T-helper 1 cell treated with Interleukin-12 subunit alpha and Interleukin-12 subunit beta and Interleukin-4 antibody, amounts not matched to agents 30 μg/mL and 1 μg/mL, for 36 hours (primary cell): ENCODE data around the gene TLK2.

ENCODE experiments used
- H3K27ac Mint-ChIP-seq: one replicate; pipeline ENCODE4 v1.8.0; 2021; ENCODE audit warnings: mild to moderate bottlenecking, mixed read lengths
- H3K27me3 Mint-ChIP-seq: one replicate; pipeline ENCODE4 v1.8.0; 2021; ENCODE audit warnings: low read depth, mixed read lengths
- H3K36me3 Mint-ChIP-seq: one replicate; pipeline ENCODE4 v1.8.0; 2021; ENCODE audit warnings: low read depth, mixed read lengths
- H3K4me1 Mint-ChIP-seq: one replicate; pipeline ENCODE4 v1.8.0; 2021; ENCODE audit warnings: low read depth, mixed read lengths
- H3K4me3 Mint-ChIP-seq: one replicate; pipeline ENCODE4 v1.8.0; 2021; ENCODE audit warnings: mild to moderate bottlenecking, moderate library complexity, mixed read lengths
- H3K9me3 Mint-ChIP-seq: one replicate; pipeline ENCODE4 v1.8.0; 2021; ENCODE audit warnings: mixed read lengths

TLK2 gene

DNA sequence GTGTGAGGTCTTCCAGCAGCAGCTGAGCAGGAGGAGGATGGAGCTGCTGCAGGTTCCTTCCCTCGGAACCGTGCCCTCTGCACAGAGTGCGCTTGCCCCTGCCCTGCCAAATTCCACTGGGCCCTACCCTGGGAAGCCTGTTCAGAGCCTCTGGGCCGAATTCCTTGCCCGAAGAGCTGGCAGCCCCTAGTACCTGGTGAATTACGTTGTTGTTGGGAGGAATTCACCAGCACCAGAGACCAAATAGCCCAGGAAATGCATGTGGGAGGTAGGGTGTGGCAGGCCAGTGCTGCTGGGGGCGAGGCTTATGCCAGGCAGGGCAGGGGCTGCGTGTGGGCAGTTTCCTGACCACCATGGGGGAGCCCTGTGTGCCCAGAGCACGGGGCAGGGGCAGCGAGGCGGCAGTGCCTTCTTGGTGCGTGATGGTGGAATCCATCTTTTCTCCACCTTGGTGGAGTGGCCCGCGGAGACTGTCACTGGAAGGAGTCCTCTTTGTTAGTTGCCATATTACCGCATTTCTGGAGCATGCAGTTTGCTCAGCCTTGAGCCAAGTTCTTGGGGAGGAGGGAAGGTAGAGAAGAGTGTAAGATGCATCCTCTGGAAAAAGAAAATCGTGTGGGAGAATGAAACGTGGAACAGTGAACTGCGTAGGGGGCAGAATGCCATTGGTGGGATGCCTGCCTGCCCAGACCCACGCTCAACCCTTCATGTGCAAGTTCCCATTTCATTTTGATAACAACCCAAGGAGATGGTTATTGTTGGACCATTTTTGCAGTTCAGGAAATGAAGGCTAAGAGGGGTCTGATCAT is 151.1 kb downstream of the TLK2 start:
- Mint-ChIP-seq H3K27me3 (peaks cover 48% of the 10 kb centered on the region), H3K9me3 (no peaks in the 10 kb centered on the region), H3K4me1 (peaks cover 3% of the 10 kb centered on the region), H3K4me3 (no peak overlapping the region), H3K27ac (no peak overlapping the region), H3K36me3 (no peaks in the 10 kb centered on the region)

DNA sequence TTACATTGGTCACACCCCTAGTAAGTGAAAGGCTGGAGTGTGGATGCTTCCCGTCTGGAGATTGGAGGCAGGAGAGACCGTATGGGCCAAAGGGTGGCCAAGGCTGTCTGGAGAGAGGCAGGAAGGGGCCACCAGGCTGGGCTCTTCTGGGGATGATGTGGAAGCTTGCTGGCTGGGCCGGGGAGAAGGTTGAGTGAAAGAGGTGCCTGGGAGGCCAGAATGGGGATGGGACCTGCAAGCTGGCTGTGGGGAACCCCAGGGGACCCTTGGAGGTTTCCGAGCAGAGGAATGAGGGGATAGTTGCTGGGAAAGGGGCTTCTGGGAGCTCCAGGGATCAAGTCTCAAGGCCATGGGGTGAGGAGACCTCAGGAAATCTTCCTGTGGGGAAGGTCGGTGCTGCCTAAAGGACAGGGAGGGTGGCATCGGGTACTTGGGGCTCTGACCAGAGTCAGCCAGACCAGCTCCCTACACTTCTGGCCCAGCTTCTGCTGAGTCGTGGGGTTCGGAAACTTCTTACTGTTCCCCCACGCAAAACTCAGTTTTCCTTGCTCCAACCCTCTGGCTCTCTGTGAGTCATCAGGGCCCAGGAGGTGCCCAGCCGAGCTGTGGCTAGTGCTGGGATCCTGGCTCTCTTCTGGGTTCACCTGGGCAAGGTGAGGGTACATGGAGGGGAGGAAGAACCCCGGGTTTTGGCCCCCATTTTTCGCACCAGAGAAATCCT is 151.9 kb downstream of the TLK2 start:
- no peaks in the 10 kb centered on the region for H3K9me3 Mint-ChIP-seq
- no peak overlapping the region for H3K4me3 Mint-ChIP-seq
- no peaks in the 10 kb centered on the region for H3K36me3 Mint-ChIP-seq
- H3K27ac Mint-ChIP-seq, result no peak overlapping the region
- peaks cover 3% of the 10 kb centered on the region for H3K4me1 Mint-ChIP-seq
- H3K27me3 Mint-ChIP-seq, result peaks cover 48% of the 10 kb centered on the region

DNA sequence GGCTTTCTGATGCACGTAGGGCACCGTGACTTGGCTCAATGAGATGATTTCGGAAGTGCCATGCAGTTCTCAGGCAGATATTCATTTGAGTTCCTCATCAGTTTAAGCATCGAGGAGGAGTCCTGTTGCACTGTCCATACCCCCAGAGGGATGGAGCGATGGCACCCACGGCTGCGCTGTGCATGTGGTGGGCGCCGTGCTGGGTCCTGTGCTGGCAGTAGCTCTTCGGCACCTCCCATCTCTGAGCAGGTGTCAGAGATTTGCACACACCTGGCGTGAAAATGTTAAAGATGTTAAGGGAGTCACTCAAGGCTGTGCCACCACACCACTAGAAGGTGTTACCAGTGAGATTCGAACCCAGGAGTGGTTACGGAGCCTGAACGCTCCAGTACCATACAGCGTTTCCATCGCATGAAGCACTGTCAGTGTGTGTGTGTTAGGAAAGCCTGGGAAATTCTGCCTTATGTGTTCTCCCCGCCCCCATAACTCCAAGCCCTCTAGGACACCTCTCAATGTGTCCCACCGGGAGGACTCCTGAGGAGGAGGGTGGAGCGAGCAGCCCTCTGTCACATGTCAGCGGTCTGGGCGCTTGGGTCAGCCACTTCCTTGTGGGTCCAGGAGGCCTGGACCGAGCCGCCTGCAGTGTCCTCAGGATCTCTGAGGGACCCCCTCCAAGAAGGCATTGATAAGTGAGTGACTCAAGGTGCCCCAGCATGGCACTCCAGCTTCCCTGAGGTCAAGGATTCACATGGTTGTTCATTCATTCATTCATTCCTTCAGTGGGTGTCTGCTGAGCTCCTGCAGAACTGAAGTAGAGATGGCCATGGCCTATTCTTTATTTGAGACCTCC is 152.7 kb downstream of the TLK2 start:
- no peaks in the 10 kb centered on the region for H3K9me3 Mint-ChIP-seq
- peaks cover 3% of the 10 kb centered on the region for H3K4me1 Mint-ChIP-seq
- H3K27ac Mint-ChIP-seq, result no peak overlapping the region
- H3K4me3 Mint-ChIP-seq, result no peak overlapping the region
- H3K36me3 Mint-ChIP-seq, result no peaks in the 10 kb centered on the region
- H3K27me3 Mint-ChIP-seq, result peaks cover 43% of the 10 kb centered on the region

DNA sequence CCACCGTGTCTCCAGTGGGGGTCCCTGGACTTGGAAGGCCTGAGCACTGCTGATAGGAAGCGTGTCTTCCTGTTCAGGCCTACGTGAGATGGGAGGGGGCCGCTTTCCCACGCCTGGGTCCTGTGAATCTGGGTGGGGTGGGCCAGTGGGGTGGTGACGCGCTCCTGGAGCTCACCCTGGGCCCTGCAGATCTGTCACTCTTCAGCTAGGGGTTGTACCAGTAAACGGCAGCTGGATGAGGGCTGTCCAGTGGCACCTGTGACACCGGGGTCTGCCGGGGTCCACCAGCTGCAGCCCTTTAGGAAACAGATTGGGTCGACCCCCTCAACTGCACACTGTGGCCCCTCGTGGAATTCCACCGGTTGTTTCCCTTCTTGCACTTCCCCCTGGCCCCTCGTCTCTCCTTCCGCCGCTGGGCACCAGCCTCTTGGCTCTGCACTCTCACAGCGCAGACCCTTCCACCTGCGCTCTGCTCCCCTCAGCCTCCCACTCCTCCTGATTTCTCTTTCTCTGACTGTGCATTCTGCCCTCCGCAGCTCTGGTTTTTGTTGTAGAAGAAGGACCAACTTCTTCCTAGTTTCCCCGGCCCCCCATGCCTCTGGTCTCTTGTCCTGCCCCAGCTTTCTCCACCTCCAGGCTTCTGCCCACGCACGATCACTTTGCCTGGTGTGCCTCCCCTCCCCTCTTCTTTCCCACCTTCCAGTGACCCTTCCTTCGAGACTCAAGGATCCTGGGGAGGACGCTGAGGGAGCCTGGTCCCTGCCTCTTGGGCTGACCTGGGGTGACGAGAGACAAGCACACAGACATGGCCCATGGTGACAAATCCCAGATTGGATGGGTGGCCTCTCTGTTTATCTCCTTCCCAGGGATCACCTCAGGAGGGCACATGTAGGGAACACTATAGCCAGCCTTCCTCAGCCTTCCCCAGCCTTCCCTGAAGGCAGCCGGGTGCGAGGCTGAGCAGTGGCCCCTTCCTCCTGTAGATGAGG is 153.6 kb downstream of the TLK2 start:
- Mint-ChIP-seq H3K27me3 (peaks cover 37% of the 10 kb centered on the region), H3K36me3 (no peaks in the 10 kb centered on the region), H3K4me3 (no peak overlapping the region), H3K4me1 (peaks cover 3% of the 10 kb centered on the region), H3K9me3 (no peaks in the 10 kb centered on the region), H3K27ac (no peak overlapping the region)

DNA sequence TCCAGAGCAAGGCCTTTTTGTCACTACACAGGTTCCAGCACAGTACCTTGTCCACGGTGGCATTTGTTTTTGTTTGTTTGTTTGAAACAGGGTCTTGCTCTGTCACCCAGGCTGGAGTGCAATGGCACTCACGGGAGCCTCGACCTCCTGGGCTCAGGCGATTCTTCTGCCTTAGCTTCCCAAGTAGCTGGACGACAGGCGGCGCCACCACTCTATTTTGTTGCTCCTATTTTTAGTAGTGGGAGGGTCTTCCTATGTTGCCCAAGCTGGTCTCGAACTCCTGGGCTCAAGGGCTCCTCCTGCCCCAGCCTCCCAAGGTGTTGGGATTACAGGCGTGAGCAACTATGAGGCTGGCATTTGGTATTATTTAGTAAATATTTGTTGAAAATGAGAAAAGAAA is 159.2 kb downstream of the TLK2 start:
- H3K27ac Mint-ChIP-seq, result no peak overlapping the region
- no peaks in the 10 kb centered on the region for H3K9me3 Mint-ChIP-seq

DNA sequence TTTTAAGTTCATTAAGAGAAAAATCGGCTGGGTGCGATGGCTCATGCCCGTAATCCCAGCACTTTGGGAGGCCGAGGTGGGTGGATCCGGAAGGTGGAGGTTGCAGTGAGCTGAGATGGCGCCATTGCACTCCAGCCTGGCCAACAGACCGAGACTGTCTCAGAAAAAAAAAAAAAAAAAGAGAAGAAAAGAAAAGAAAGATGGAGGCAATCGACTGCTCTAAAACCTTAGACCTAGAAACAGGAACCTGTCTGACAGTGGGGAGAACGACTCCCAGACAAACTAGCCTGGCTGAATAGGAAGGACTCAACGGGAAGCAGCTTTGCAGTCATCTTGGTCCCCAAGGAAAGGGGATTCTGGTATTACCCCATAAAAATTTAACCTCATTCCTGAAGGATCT is 162.5 kb downstream of the TLK2 start:
- H3K27ac Mint-ChIP-seq, result no peak overlapping the region
- H3K4me1 Mint-ChIP-seq, result peaks cover 4% of the 10 kb centered on the region
- no peaks in the 10 kb centered on the region for H3K9me3 Mint-ChIP-seq
- no peaks in the 10 kb centered on the region for H3K36me3 Mint-ChIP-seq
- H3K27me3 Mint-ChIP-seq, result peaks cover 38% of the 10 kb centered on the region
- H3K4me3 Mint-ChIP-seq, result no peak overlapping the region

More for the DNA sequence above, 159.2 kb downstream of the TLK2 start:
- Mint-ChIP-seq H3K4me1 (no peaks in the 10 kb centered on the region), H3K27me3 (peaks cover 22% of the 10 kb centered on the region), H3K4me3 (no peak overlapping the region), H3K36me3 (no peaks in the 10 kb centered on the region)

DNA sequence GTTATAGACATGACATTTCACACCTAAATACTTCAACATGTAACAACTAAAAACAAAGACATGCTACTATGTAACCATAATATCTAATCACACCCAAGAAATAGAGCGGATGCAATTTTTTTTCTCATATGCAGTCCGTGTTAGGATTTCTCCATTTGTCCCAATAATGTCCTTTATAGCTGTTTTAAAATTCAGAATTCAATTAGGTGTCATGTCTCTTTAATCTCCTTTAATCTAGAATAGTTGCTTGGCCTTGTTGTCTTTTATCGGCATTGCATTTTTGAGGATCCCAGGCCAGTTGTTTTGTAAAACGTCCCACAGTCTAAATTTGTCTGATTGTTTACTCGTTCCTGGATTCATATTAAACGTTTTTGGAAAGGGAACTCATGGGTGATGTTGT is 163.3 kb downstream of the TLK2 start:
- Mint-ChIP-seq H3K4me3 (no peak overlapping the region), H3K4me1 (peaks cover 4% of the 10 kb centered on the region), H3K9me3 (no peaks in the 10 kb centered on the region), H3K36me3 (no peaks in the 10 kb centered on the region), H3K27ac (no peak overlapping the region), H3K27me3 (peaks cover 45% of the 10 kb centered on the region)

DNA sequence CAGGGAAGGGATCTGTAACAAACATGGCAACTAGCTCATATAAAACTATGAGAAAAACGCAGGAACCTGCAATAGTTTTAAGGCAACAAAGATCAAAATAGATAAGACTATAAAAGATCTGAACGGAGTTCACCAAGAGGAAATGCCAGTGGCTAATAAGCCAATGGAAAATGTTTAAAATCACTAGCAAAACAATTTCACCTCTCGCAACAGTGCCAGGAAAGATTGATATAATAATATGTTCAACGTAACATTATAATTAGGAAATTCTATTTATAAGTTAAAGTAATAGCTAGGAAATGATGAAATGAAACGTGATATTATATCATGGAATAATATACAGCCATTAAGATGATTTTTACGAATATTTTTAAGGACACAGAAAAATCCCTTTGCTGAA is 164.9 kb downstream of the TLK2 start:
- no peaks in the 10 kb centered on the region for H3K36me3 Mint-ChIP-seq
- H3K4me3 Mint-ChIP-seq, result no peak overlapping the region
- H3K9me3 Mint-ChIP-seq, result no peaks in the 10 kb centered on the region
- peaks cover 4% of the 10 kb centered on the region for H3K4me1 Mint-ChIP-seq
- H3K27ac Mint-ChIP-seq, result no peak overlapping the region
- peaks cover 51% of the 10 kb centered on the region for H3K27me3 Mint-ChIP-seq

DNA sequence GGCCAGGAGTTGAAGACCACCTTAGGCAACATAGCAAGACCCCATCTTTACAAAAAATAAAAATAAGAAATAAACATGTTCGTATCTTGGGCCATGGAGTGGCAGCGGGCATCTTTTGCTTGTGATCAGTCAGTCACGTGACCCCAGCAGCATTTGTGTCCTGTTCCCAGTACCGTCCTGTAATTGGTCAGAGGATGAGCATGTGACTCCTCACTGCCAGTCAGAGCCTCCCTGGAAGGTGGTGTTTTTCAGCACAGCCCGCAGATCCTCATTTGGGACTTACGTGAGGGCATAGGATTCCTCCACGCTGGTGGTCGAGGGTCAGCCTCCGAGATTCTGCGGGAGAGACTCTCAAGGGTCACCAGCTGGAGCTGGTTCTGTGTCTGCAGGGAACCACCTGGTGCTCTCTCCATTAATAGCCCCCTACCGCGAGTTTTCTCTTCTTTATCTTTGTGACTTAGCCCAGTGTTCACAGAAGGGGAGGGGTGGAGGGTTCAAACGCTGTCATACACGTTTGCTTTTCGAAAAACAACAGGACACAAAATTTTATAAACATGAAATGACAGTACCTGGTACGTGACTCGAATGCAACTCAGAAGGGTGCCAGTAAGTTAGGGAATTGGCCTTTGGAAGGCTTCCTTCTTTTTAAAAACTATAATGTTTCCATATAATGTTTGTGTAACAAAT is 166.0 kb downstream of the TLK2 start:
- Mint-ChIP-seq H3K4me3 (no peak overlapping the region), H3K36me3 (no peaks in the 10 kb centered on the region), H3K9me3 (no peaks in the 10 kb centered on the region), H3K27ac (no peak overlapping the region), H3K27me3 (peaks cover 62% of the 10 kb centered on the region), H3K4me1 (peaks cover 4% of the 10 kb centered on the region)

DNA sequence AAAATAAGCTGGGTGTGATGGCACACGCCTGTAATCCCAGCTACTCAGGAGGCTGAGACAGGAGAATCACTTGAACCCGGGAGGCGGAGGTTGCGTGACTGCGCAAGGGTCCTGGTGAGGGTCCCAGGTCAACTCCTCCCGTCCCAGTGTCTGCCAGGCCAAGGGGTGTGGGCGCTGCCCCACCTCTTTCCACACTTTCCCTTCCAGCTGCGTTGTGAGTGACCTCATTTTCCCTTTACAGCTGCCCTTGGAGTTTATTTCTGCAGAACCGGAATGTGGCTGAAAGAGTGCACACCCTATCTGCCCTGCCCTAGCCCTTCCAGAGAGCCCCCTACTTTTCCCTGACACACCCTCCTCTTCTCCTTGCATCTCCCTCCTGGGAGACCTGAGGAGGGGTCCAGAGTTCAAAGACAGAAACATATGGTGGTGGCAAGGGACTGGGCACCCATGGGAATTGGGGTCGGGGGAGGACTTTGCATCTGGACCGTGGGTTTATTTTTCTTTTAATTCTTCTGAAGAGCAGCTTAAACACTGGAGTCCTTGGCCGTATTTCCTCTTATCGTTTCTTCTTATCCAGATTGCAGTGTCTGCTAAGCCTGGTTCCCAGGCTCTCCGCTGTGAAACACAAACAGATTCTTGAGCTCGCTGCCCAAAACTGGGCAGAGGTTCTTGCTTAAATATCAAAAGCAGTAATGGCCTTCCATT is 169.8 kb downstream of the TLK2 start:
- Mint-ChIP-seq H3K9me3 (no peaks in the 10 kb centered on the region), H3K36me3 (no peaks in the 10 kb centered on the region), H3K27ac (no peak overlapping the region), H3K4me3 (no peak overlapping the region), H3K27me3 (peaks cover 66% of the 10 kb centered on the region), H3K4me1 (peaks cover 15% of the 10 kb centered on the region)

DNA sequence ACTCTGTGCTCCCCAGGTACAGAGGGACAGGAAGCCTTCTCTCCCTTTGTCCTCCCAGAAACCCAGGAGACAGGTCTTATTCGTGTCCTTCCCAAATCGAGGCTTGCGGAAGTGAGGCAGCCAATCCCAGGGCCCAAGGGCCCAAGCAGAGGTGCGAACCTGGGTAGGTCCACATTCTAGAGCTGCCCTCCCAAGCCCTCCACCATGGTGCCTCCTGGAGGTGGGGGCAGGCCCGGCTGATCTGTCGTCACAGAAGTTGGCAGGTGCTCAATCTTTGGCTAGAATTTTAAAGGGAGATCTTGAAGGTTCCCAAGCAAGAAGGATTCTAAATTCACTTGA is 170.3 kb downstream of the TLK2 start:
- no peak overlapping the region for H3K27ac Mint-ChIP-seq
- H3K27me3 Mint-ChIP-seq, result peaks cover 67% of the 10 kb centered on the region
- no peaks in the 10 kb centered on the region for H3K9me3 Mint-ChIP-seq
- no peak overlapping the region for H3K4me3 Mint-ChIP-seq
- H3K36me3 Mint-ChIP-seq, result no peaks in the 10 kb centered on the region
- H3K4me1 Mint-ChIP-seq, result peaks cover 17% of the 10 kb centered on the region

DNA sequence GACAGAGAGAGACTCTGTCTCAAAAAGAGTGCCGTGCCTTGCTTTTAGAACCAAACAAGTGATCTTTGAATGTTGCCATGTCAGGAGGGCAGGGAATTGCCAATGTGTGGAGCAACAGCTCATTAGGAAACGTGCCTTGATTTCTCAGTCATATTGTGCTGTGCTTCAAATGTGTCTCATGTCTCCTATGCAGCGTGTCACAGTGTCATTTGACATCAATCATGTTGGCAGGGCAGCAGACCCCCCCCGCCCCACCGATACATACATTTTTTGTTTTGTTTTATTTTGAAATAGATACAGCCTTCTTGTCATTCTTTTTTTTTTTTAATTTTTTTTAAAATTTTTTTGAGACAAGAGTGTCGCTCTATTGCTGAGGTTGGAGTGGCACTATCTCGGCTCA is 170.9 kb downstream of the TLK2 start:
- peaks cover 68% of the 10 kb centered on the region for H3K27me3 Mint-ChIP-seq
- no peak overlapping the region for H3K27ac Mint-ChIP-seq
- H3K4me3 Mint-ChIP-seq, result no peak overlapping the region
- no peaks in the 10 kb centered on the region for H3K36me3 Mint-ChIP-seq
- H3K4me1 Mint-ChIP-seq, result peaks cover 21% of the 10 kb centered on the region
- H3K9me3 Mint-ChIP-seq, result no peaks in the 10 kb centered on the region

DNA sequence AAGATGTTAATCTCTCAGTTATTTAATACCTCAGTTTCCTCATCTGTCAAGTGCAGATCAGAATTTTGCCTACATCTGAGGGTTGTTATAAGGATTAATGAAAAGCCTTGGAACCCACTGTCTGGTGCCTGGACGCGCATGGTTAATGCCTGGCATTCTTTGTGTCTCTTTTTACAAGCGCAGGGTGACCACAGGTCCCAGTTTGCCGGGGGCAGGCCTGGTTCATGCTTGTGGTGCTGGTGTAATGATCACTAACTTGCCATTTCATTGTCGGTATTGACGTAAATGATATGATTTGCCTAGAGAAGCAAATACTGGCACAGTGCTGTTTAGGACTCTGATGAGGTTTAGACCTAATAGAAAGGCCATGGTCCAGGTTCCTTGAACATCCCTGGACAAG is 172.0 kb downstream of the TLK2 start:
- H3K27ac Mint-ChIP-seq, result no peak overlapping the region
- peaks cover 74% of the 10 kb centered on the region for H3K27me3 Mint-ChIP-seq
- peaks cover 21% of the 10 kb centered on the region for H3K4me1 Mint-ChIP-seq
- H3K9me3 Mint-ChIP-seq, result no peaks in the 10 kb centered on the region
- H3K36me3 Mint-ChIP-seq, result no peaks in the 10 kb centered on the region
- no peak overlapping the region for H3K4me3 Mint-ChIP-seq
